ENCODE measurements around the gene SEC11A.

DNA sequence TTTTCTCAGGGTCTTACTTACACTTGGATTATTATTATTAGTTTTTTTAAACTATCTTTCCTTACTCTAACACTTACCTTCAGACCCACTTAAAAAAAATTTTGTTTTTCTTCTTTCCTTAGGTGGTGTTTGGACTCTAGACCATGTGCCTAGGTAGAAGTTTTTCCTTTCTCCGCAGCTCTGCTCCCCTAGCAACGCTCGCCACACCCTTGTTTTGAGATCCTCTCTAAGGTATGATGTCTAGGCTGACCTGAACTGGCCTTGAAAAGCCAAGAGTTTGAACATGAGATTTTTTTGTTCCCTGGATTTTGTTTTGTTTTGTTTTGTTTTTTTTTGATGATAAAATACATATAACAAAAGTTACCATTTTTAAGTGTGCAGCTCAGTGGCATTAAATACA, 48.6 kb upstream of the SEC11A start:
- TF ChIP-seq POLR2A (IDR thresholded peaks at IDR 0.05; ENCODE audit: low read depth, low read length) (no peak), POLR2AphosphoS5 (IDR thresholded peaks at IDR 0.05; ENCODE audit: low read depth, low read length) (no peak), TAF1 (IDR thresholded peaks at IDR 0.05; ENCODE audit: low read depth, low read length) (no peak), POU2F2 (IDR thresholded peaks at IDR 0.05; ENCODE audit: low read depth, low read length) (no peak), SPI1 (IDR thresholded peaks at IDR 0.05; ENCODE audit: low read depth, low read length) (no peak), PAX5 (IDR thresholded peaks at IDR 0.05; ENCODE audit: insufficient read depth, low read length, severe bottlenecking) (no peak)

All from GM12891 (cell line).